Vagina (tissue), 2 donors: ENCODE results near the gene NID2. TPM values are rescaled to one million over a fixed set of nuclear protein-coding genes. Genes with fewer than 3 reads are reported as not detected.
A peak's percentile ranks its signal among the peaks of the same experiment; 100 is the strongest.

Source experiments
- DNase-seq, 2 donors: peaks; one replicate each; pipeline ENCODE4 v3.0.0-alpha.2; 2017; ENCODE audit errors: extremely low spot score in 2 of 2
- H3K27ac ChIP-seq: fragments of 200-600 bp; sonication (generic); one replicate; pipeline ENCODE4 v1.5.1; 2019
- H3K27me3 ChIP-seq: fragments of 200-600 bp; sonication (generic); one replicate; pipeline ENCODE4 v1.5.1; 2019
- H3K36me3 ChIP-seq, 2 donors: fragments of 200-600 bp; sonication (generic); one replicate each; pipeline ENCODE4 v1.5.1; 2017 to 2019
- H3K4me1 ChIP-seq: fragments of 200-600 bp; sonication (generic); one replicate; pipeline ENCODE4 v1.5.1; 2019
- H3K4me3 ChIP-seq, 2 donors: fragments of 200-600 bp; sonication (generic); 1 replicate in 1 of 2; 2 replicates in 1 of 2; pipeline ENCODE4 v1.5.1; 2016 to 2019
- H3K9me3 ChIP-seq: fragments of 200-600 bp; sonication (generic); one replicate; pipeline ENCODE4 v1.5.1; 2019
- POLR2A ChIP-seq, 2 donors: fragments of 450-650 bp; IDR thresholded peaks; one replicate each; pipeline ENCODE4 v1.6.1; 2017; ENCODE audit warnings: antibody characterized with exemption in 2 of 2, mild to moderate bottlenecking in 2 of 2, moderate library complexity in 2 of 2
- POLR2AphosphoS5 ChIP-seq, 2 donors: sonication (generic); formaldehyde crosslinking; IDR thresholded peaks; one replicate each; pipeline ENCODE4 v1.9.0; 2017; ENCODE audit warnings: antibody characterized with exemption in 2 of 2, mild to moderate bottlenecking in 2 of 2, low read depth in 1 of 2; ENCODE audit not compliant: insufficient read depth in 1 of 2
- intact Hi-C: fragments of 100-400 bp; cut with DNase I; formaldehyde crosslinking; loops from one replicate; pipeline ENCODE4 v1.15.1; 2023
- total RNA-seq: library from RNA; depleted of rRNA; stranded (reverse); fragments of >200 nt; gene quantifications from one replicate; pipeline ENCODE4 v1.2.3, GENCODE V29; 2016
- TF ChIP-seq, protein P1 (sequence below), 3 experiments: fragments of 450-650 bp in 2 of 3; fragments of 200-600 bp in 1 of 3; sonication (generic) in 1 of 3; IDR thresholded peaks; one replicate each; pipeline ENCODE4 v1.5.1; 2017 to 2019; ENCODE audit warnings: antibody characterized with exemption in 3 of 3, mild to moderate bottlenecking in 2 of 3, moderate library complexity in 2 of 3

NID2 gene
- total RNA-seq, 1 donor from 2014 or later = 20.1 TPM

DNA sequence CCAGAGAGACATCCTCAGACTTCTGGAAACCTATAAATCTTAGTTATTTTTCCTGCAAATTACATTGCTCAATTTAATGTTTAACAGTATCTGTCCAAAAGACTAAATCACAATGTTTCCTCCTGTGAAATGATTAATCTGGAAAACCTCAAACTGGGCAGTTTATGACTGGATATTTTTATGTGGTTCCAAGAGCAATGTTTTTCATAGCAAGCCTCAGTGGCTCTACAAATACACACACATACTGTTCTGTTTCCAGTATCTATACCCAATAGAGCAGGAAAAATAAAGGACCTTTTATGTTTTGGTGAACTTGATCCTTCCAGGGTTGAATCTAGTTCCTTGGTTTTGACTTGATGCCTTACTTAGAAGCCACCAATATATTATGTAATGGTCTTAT is 9.2 kb downstream of the NID2 start:
- no peak overlapping the region for H3K4me3 ChIP-seq
- H3K27ac ChIP-seq = peak overlapping the region; percentile 43
- H3K27me3 ChIP-seq = no peaks in the 10 kb centered on the region
- peaks cover 37% of the 10 kb centered on the region for H3K4me1 ChIP-seq
- no peaks in the 10 kb centered on the region for H3K9me3 ChIP-seq
- no peaks in the 10 kb centered on the region for H3K36me3 ChIP-seq
- TF ChIP-seq POLR2A (IDR thresholded peaks at IDR 0.05) = no peak
- TF ChIP-seq, protein P1, sequence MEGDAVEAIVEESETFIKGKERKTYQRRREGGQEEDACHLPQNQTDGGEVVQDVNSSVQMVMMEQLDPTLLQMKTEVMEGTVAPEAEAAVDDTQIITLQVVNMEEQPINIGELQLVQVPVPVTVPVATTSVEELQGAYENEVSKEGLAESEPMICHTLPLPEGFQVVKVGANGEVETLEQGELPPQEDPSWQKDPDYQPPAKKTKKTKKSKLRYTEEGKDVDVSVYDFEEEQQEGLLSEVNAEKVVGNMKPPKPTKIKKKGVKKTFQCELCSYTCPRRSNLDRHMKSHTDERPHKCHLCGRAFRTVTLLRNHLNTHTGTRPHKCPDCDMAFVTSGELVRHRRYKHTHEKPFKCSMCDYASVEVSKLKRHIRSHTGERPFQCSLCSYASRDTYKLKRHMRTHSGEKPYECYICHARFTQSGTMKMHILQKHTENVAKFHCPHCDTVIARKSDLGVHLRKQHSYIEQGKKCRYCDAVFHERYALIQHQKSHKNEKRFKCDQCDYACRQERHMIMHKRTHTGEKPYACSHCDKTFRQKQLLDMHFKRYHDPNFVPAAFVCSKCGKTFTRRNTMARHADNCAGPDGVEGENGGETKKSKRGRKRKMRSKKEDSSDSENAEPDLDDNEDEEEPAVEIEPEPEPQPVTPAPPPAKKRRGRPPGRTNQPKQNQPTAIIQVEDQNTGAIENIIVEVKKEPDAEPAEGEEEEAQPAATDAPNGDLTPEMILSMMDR (IDR thresholded peaks at IDR 0.05) = no peak
- no peak for TF ChIP-seq POLR2AphosphoS5 (IDR thresholded peaks at IDR 0.05; ENCODE audit: insufficient read depth in 1 of 2, low read depth in 1 of 2)
- no peak for DNase-seq
- intact Hi-C loops = no loop called here

DNA sequence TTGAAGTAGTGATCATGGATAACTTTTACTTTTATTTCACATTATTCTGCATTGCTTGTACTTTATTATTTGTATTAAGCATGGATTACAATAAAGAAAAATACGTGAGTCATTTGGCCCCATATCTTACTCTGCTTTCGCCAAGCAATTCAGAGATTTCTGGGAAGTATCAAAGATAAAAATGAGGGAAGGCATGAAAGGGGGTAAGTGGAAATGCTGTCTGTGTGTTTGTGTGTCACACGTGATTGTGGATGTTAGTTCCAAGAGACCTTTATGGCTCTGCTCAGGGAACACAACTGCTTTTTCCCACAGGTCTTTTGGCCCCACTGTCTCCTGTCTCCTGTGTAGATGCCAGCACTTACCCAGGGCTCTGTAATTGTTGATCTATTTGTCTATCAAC is 10.5 kb downstream of the NID2 start:
- H3K27ac ChIP-seq = no peak overlapping the region
- TF ChIP-seq POLR2AphosphoS5 (IDR thresholded peaks at IDR 0.05; ENCODE audit: insufficient read depth in 1 of 2, low read depth in 1 of 2) = no peak
- no peak for TF ChIP-seq POLR2A (IDR thresholded peaks at IDR 0.05)
- TF ChIP-seq, protein P1 (IDR thresholded peaks at IDR 0.05) = no peak
- H3K4me3 ChIP-seq = no peak overlapping the region
- no peaks in the 10 kb centered on the region for H3K27me3 ChIP-seq
- intact Hi-C loops = no loop called here
- H3K36me3 ChIP-seq = no peaks in the 10 kb centered on the region
- peaks cover 43% of the 10 kb centered on the region for H3K4me1 ChIP-seq
- no peaks in the 10 kb centered on the region for H3K9me3 ChIP-seq
- no peak for DNase-seq

DNA sequence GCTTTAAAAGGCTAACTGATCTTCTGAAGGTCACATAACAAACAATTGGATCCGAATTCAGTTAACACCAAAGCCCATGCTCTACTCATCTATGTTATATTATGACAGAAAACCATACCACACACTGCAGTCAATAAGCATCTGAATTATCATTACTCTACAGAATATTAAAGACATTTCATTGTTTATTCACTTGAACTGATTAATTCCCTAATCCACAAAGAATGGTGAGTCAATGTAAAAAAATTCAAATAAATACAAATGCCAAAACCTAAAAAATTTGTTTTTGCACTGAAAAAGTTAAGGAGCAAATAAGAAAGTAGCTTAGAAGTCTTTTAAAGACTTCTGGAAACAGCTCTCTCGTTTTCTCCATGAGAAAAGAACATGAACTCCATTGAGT is 13.7 kb downstream of the NID2 start:
- DNase-seq = no peak
- Histone ChIP-seq H3K36me3 (no peaks in the 10 kb centered on the region), H3K9me3 (no peaks in the 10 kb centered on the region), H3K27ac (no peak overlapping the region), H3K27me3 (no peaks in the 10 kb centered on the region), H3K4me1 (peaks cover 39% of the 10 kb centered on the region), H3K4me3 (no peak overlapping the region)
- TF ChIP-seq POLR2AphosphoS5 (IDR thresholded peaks at IDR 0.05; ENCODE audit: insufficient read depth in 1 of 2, low read depth in 1 of 2) = no peak
- no peak for TF ChIP-seq POLR2A (IDR thresholded peaks at IDR 0.05)
- TF ChIP-seq, protein P1 (IDR thresholded peaks at IDR 0.05) = no peak
- intact Hi-C loops = no loop called here

DNA sequence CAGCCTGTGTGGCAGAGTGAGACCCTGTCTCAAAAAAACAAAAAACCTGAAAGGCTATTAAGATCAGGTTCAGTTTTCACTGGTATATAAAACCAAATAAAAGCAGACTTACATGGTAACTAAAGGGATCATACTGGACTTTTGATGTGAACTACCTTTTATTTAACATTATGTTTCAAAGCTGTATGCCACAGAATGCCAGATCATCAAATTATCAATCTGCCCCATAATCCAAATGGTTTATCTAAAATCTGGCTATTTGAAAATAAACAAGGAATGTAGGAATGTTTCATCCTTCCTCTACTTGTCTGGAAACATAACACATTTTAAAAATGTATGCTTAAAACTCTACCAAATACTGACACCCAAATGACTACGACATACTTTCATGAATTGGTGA is 14.2 kb downstream of the NID2 start:
- H3K9me3 ChIP-seq = no peaks in the 10 kb centered on the region
- no peak for DNase-seq
- intact Hi-C loops = no loop called here
- H3K27me3 ChIP-seq = no peaks in the 10 kb centered on the region
- peaks cover 34% of the 10 kb centered on the region for H3K4me1 ChIP-seq
- no peaks in the 10 kb centered on the region for H3K36me3 ChIP-seq
- H3K27ac ChIP-seq = no peak overlapping the region
- no peak overlapping the region for H3K4me3 ChIP-seq
- TF ChIP-seq, protein P1 (IDR thresholded peaks at IDR 0.05) = no peak
- TF ChIP-seq POLR2AphosphoS5 (IDR thresholded peaks at IDR 0.05; ENCODE audit: insufficient read depth in 1 of 2, low read depth in 1 of 2) (no peak), POLR2A (IDR thresholded peaks at IDR 0.05) (no peak)

DNA sequence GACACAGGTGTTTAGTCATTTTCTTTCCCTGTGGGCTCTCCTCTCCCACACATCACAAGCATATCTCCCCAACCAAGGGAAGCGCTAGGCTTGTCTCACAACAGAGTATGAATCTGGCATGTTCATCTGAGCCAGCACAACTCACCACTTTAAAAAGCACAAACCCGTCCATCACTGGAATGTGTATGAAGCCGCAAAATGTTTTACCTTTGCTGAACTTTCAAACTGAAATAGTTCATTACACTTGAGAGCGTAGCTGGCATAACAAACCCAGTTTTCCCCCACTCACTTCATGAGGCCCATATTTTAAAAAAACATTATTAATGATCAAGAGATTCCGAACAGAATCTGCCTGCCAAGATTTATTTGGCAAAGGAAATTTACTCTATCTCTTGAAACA is 15.8 kb downstream of the NID2 start:
- Histone ChIP-seq H3K36me3 (no peaks in the 10 kb centered on the region), H3K27me3 (no peaks in the 10 kb centered on the region), H3K4me1 (peaks cover 34% of the 10 kb centered on the region), H3K27ac (no peak overlapping the region), H3K4me3 (no peak overlapping the region), H3K9me3 (no peaks in the 10 kb centered on the region)
- intact Hi-C loops = no loop called here
- DNase-seq = peak in 1 of 2 donors; percentile 75
- TF ChIP-seq, protein P1 (IDR thresholded peaks at IDR 0.05) = no peak
- TF ChIP-seq POLR2A (IDR thresholded peaks at IDR 0.05) (no peak), POLR2AphosphoS5 (IDR thresholded peaks at IDR 0.05; ENCODE audit: insufficient read depth in 1 of 2, low read depth in 1 of 2) (no peak)
